Astrocyte of the spinal cord (primary cell): ENCODE measurements around the gene PARP9.
"Not testable (repeated sequence)": the region's sequence is repeated elsewhere in the genome, so short reads cannot be mapped to it uniquely, and the experiment has no call there.

Source experiments
- DNase-seq: peaks from one replicate; pipeline ENCODE4 v3.0.0; 2011; ENCODE audit warnings: low read depth, low spot score
- H3K4me3 ChIP-seq: 2 replicates; pipeline ENCODE4 v1.5.1; 2011; ENCODE audit warnings: low read depth, mild to moderate bottlenecking, low read length, moderate library complexity
- CTCF ChIP-seq: IDR thresholded peaks from 2 replicates; pipeline ENCODE4 v1.5.1; 2012; ENCODE audit warnings: low read depth, mild to moderate bottlenecking, low read length, inconsistent platforms
- in situ Hi-C: cut with HindIII; loops from 2 replicates; pipeline ENCODE4 v1.10.0; 2017; ENCODE audit warnings: low sequenced_read_pairs

PARP9 gene

GRCh38 chr3:122578069-122578740 is 14.1 kb upstream of the PARP9 start:
- no peak for DNase-seq
- in situ Hi-C loops, result no loop called here
- TF ChIP-seq CTCF, result no peak
- peak overlapping the region; percentile 40 for H3K4me3 ChIP-seq

DNA sequence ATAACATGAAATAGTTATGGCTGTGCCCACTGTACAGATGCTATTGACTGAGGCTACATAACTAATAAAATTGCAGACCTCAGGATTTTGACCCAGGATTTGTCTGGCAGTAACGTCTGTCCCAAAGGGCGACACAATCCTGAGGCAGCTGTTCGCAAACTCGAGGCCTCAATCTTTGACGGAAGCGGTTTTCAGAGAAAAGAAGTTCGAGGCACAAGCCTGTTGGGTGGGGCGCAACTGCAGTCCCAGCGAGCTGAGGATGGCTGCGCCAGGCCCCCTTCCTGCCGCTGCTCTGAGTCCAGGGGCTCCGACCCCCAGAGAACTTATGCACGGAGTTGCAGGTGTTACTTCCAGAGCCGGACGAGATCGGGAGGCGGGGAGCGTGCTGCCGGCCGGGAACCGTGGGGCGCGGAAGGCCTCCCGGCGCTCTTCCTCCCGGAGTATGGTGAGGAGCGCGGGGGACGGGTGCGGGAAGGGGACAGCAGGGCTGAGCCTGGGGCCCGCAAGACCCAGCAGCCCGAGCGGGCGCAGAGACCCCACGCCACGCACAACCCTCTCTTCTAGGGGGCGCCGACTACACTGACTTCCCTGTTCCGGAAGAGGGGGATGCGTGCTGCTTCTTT is 13.4 kb upstream of the PARP9 start, which contains the start of gene PARP15:
TSS of gene PARP15 (plus strand) at position 242 of the 623 bp plus-strand sequence. CDS start at position 260, 18 bp downstream.
- TF ChIP-seq CTCF, result no peak
- peak within 1 kb of the TSS; percentile 40 for H3K4me3 ChIP-seq
- DNase-seq, result no peak
- in situ Hi-C loops, result no loop called here

DNA sequence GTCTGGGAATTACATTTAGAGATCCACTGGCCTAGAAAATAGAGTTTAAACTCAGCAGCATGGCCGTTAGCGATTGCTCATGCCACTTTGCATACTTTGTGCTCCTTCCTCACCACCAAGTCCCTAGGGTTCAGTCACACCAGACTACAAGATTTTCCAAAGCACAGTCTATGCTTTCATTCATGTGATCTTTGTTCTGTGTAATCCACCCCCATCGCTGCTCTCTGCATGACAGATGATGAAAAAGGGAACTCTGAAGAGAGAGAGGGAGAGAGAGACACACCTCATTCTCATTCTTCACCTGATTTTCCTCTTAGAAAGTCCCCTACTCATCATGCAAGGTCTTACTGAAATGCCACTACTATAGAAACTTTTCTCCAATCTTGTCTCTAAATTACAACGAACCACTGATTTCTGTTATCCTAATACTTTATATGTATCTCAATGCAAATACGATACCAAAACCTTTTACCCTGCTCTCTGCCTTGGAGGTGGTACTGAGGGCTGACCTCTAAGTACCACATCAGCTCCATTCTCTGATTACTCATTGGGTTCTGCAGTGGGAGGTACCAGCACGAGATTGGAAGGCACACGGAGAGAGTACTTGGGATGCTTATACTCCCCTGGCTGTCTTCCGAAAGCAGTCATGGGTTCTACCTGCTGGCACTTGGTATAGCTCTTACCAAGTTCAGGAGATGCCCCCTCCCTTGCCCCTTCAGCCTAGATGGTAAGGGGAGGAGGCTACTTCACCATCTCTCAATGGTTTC is 12.3 kb upstream of the PARP9 start:
- in situ Hi-C loops, result no loop called here
- no peak overlapping the region for H3K4me3 ChIP-seq
- no peak for TF ChIP-seq CTCF
- DNase-seq, result no peak

GRCh38 chr3:122572940-122573412 is 8.9 kb upstream of the PARP9 start:
- H3K4me3 ChIP-seq, result no peak overlapping the region
- in situ Hi-C loops, result no loop called here
- TF ChIP-seq CTCF, result no peak
- peak; percentile 30 for DNase-seq

- DNase-seq, result no peak
- TF ChIP-seq CTCF, result no peak
- H3K4me3 ChIP-seq, result no peak overlapping the region
- in situ Hi-C loops, result no loop called here
Measured at GRCh38 chr3:122568755-122569154, 4.7 kb upstream of the PARP9 start.

DNA sequence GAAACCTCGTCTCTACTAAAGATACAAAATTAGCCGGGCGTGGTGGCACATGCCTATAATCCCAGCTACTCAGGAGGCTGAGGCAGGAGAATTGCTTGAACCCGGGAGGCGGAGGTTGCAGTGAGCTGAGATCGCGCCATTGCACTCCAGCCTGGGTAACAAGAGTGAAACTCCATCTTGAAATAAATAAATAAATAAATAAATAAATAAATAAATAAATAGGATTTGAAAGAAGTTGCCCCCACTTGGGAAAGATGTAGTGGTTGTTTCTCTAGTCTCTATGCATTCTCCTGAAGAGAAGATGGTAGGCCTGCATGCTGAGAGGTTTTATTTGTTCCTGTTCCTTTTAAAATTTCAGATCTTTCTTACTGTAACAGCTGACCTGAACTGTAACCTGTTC is 4.0 kb upstream of the PARP9 start:
- in situ Hi-C loops, H3K4me3 ChIP-seq, DNase-seq: not testable (repeated sequence)

DNA sequence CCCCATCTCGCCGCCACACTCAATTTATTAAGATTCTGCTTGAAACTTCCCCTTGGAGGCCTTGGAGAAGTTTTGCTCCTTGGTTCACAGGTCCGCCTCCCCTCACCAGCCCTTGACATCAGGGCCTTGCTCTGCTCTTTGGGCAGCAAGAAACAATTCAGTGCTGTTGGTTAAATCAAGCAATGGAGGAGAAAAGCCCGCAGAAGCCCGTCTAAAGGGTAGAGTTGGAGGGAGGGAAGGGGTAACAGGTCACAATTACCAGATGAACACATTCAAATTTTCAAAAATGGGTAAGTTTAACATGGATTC is 429 bp downstream of the PARP9 start:
- no peak for DNase-seq
- H3K4me3 ChIP-seq, result peak overlapping the region; percentile 64
- TF ChIP-seq CTCF, result no peak
- in situ Hi-C loops, result no loop called here
